ENCODE data around the gene CES5A. TPM values are rescaled to one million over a fixed set of nuclear protein-coding genes. Genes with fewer than 3 reads are reported as not detected.

CES5A gene
- total RNA-seq, 4 donors from 2014 or later: 0.34 to 0.56 (median 0.46) TPM

- no peak for TF ChIP-seq POLR2A (IDR thresholded peaks at IDR 0.05)
- TF ChIP-seq CTCF (IDR thresholded peaks at IDR 0.05): no peak
- peak in 1 of 2 donors; percentile 36 for DNase-seq (ENCODE audit: low spot score in 2 of 2)
- intact Hi-C loops (cut with DNase I; ENCODE audit: low total_unique reads): no loop called here
- WGBS, 2 donors: 81 to 87% methylated on average over 3 of the region's 3 CpGs
- no peak overlapping the region for H3K4me3 ChIP-seq (ENCODE audit: low read depth, poor library complexity, severe bottlenecking)
Measured at GRCh38 chr16:55907661-55908060, 32.5 kb upstream of the CES5A start.

- intact Hi-C loops (cut with DNase I; ENCODE audit: low total_unique reads): no loop called here
- no peak overlapping the region for H3K4me3 ChIP-seq (ENCODE audit: low read depth, poor library complexity, severe bottlenecking)
- no peak for TF ChIP-seq CTCF (IDR thresholded peaks at IDR 0.05)
- TF ChIP-seq POLR2A (IDR thresholded peaks at IDR 0.05): no peak
- 51 to 66% methylated on average over 6 of the region's 6 CpGs for WGBS, 2 donors
- peak in 1 of 2 donors; percentile 40 for DNase-seq (ENCODE audit: low spot score in 2 of 2)
Measured at GRCh38 chr16:55906123-55906522, 30.9 kb upstream of the CES5A start.

GRCh38 chr16:55905651-55906050, 30.5 kb upstream of the CES5A start:
- no peak for TF ChIP-seq CTCF (IDR thresholded peaks at IDR 0.05)
- TF ChIP-seq POLR2A (IDR thresholded peaks at IDR 0.05): no peak
- WGBS, 2 donors: 76 to 77% methylated on average over 7 of the region's 7 CpGs
- DNase-seq (ENCODE audit: low spot score in 2 of 2): no peak
- no peak overlapping the region for H3K4me3 ChIP-seq (ENCODE audit: low read depth, poor library complexity, severe bottlenecking)
- intact Hi-C loops (cut with DNase I; ENCODE audit: low total_unique reads): no loop called here

GRCh38 chr16:55901566-55902217, 26.5 kb upstream of the CES5A start:
- peak in 1 of 2 donors; percentile 25 for DNase-seq (ENCODE audit: low spot score in 2 of 2)
- intact Hi-C loops (cut with DNase I; ENCODE audit: low total_unique reads): no loop called here
- TF ChIP-seq POLR2A (IDR thresholded peaks at IDR 0.05) (no peak), CTCF (IDR thresholded peaks at IDR 0.05) (no peak)
- WGBS, 2 donors: 58 to 64% methylated on average over 10 of the region's 10 CpGs
- H3K4me3 ChIP-seq (ENCODE audit: low read depth, poor library complexity, severe bottlenecking): no peak overlapping the region

GRCh38 chr16:55900616-55901393, 25.6 kb upstream of the CES5A start:
- 58 to 63% methylated on average over 5 of the region's 5 CpGs for WGBS, 2 donors
- H3K4me3 ChIP-seq (ENCODE audit: low read depth, poor library complexity, severe bottlenecking): no peak overlapping the region
- intact Hi-C loops (cut with DNase I; ENCODE audit: low total_unique reads): no loop called here
- DNase-seq (ENCODE audit: low spot score in 2 of 2): peak in 1 of 2 donors; percentile 43
- TF ChIP-seq POLR2A (IDR thresholded peaks at IDR 0.05) (no peak), CTCF (IDR thresholded peaks at IDR 0.05) (no peak)

All from lower leg skin (tissue), 4 donors.